HEK293T (cell line): ENCODE measurements around the gene IGLL1.

ENCODE experiments used
- BHLHE40 ChIP-seq: fragments of 450-650 bp; IDR thresholded peaks from 2 replicates; pipeline ENCODE4 v1.6.1; 2016; ENCODE audit warnings: mild to moderate bottlenecking, moderate library complexity, borderline replicate concordance
- FOXA1 ChIP-seq: fragments of 450-650 bp; IDR thresholded peaks from 2 replicates; pipeline ENCODE4 v1.6.1; 2016; ENCODE audit warnings: mild to moderate bottlenecking
- LEF1 ChIP-seq: fragments of 450-650 bp; IDR thresholded peaks from 2 replicates; pipeline ENCODE4 v1.6.1; 2017; ENCODE audit warnings: mild to moderate bottlenecking, borderline replicate concordance
- ZNF384 ChIP-seq: fragments of 450-650 bp; IDR thresholded peaks from 2 replicates; pipeline ENCODE4 v1.6.1; 2016

GRCh38 chr22:23580576-23581259, 628 bp upstream of the IGLL1 start:
- TF ChIP-seq FOXA1 (no peak), ZNF384 (no peak), BHLHE40 (no peak), LEF1 (no peak)
